Measurements from ENCODE around the gene TATDN3.
"Not testable (repeated sequence)": the region's sequence is repeated elsewhere in the genome, so short reads cannot be mapped to it uniquely, and the experiment has no call there.

The TATDN3 gene

DNA sequence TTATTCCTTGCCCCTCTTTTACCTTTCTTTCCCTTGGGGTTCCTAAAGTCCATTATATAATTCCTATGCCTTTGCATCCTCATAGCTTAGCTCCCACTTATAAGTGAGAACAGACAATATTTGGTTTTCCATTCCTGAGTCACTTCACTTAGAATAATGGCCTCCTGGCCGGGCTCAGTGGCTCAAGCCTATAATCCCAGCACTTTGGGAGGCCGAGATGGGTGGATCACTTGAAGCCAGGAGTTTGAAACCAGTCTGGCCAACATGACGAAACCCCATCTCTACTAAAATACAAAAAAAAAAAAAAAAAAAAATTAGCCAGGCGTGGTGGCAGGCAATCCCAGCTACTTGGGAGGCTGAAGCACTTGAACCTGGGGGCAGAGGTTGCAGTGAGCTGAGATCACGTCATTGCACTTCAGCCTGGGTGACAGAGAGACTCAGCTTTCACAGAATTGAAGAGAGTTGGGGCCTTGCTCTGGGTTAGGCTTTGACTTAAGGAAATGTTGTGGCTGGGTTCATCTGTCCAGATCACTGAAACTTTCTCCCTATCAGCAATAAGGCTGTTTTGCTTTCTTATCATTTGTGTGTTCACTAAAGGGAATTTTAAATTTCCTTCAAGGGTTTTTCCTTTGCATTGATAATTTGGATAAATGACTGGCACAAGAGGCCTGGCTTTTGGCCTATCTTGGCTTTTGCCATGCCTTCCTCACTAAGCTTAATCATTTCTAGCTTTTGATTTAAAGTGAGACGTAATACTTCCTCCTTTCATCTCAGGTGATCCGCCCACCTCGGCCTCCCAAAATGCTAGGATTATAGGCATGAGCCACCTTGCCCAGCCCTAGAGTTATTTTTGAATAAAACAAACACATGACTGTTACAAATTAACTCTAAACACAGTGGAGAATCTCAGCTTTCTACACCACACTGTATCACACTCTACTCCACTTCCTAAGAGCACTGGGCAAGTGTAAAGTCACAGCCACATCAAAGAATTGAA is 41.8 kb downstream of the TATDN3 start:
- DNase-seq: not testable (repeated sequence)

- DNase-seq: no peak
Observed at GRCh38 chr1:212838145-212838544, 46.5 kb downstream of the TATDN3 start.

DNA sequence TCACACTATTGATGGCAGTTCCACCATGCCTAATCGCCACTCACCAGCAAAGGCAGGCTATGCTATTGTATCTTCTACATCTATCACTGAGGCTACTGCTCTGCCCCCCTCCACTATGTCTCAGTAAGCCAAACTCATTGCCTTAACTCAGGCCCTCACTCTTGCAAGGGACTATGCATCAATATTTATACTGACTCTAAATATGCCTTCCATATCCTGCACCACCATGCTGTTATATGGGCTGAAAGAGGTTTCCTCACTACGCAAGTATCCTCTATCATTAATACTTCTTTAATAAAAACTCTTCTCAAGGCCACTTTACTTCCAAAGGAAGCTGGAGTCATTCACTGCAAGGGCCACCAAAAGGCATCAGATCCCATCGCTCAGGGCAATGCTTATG is 52.8 kb downstream of the TATDN3 start:
- not testable (repeated sequence) for DNase-seq

GRCh38 chr1:212847549-212847948 is 55.9 kb downstream of the TATDN3 start, which contains the start of gene SPATA45:
Gene SPATA45 (minus strand): TSS chr1:212847649. CDS start chr1:212836149, 11,500 bp downstream.
- DNase-seq: no peak

DNA sequence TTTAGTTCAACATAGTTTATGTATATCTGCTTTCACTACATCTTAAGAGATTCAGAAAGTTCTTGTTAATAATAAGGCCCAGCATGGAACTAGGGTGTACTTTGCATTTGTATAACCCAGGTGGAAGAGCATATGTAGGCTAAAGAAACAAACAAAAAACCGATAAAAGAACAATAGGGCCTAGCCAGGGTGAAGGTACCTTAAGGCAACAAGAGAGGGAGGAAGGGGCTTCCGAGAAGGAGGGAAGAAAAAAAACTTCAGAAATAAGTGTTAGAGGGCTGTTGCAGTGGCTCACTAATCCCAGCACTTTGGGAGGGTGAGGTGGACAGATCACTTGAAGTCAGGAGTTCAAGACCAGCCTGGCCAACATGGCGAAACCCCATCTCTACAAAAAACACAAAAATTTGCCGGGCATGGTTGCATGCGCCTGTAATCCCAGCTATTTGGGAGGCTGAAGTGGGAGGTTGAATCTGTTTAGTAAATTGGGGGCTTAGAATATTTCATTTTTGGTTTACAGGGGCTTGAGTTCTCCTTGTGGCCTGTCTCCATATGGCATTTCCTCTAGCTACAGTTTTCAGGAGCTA is 60.5 kb downstream of the TATDN3 start:
- DNase-seq: no peak

GRCh38 chr1:212853658-212854057 is 62.0 kb downstream of the TATDN3 start:
- no peak for DNase-seq

DNA sequence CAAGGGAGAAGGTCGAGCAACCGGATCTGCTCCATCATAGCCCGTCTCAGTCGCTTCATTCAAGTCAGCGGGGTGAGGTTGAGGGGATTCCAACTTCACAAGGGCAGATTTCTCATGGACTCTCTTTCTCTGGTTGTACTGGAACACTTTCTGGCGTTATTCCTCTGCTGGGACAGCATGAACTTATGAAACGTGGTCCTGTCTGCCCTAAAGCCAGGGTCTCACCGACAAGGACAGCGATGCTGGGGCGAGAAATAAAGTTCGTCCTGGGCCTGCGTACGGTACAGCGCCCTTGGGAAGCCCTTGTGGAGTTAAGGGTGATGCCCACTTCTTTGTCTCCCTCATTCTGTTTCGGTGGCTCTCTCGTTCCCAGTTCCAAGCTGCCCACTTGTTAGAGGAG is 65.1 kb downstream of the TATDN3 start:
- DNase-seq: no peak

- DNase-seq: peak; percentile 93
Observed at GRCh38 chr1:212857992-212858460, 66.3 kb downstream of the TATDN3 start, which contains the start of gene FLVCR1. Gene FLVCR1 (plus strand): TSS chr1:212858275. CDS start chr1:212858453, 178 bp downstream.

GRCh38 chr1:212858461-212859265 is 67.0 kb downstream of the TATDN3 start:
- DNase-seq: no peak

DNA sequence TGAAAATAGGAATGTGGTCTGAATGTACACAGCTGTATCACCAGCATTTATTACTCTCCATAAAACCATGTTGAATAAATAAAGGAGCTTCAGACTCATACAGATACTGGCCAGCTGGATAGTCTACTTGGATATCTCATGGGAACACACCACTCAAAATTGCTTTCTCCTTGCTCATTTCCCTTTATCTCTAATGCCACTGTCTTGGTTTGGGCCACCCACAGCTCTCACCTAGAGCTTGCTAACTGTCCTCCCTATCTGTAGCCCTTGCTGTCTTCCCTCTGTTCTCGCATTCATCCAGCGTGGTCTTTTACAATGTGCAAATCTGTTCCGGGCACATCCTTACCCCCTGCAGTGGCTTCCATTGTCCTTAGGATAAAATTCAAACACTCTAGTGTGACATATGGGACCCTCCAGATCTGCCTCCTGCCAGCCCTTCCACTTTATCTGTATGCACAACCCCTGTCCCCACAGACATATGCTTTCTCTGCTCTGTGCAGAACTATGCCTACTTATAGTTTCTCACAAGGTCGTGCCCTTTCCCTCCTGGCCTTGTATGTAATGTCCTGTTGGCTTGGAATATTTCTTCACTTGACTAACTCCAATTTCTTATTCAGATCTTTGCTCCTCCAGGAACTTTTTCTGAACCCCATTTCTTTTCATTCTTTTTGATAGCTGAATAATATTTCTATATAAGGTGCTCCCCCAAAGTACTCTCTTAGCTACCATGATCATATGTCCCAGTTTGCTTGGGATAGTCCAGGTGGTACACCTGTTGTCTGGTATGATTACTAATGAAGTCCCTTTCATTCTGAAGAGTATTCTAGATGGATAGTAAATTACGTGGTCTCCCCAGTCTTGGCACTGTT is 69.3 kb downstream of the TATDN3 start:
- DNase-seq: no peak

- DNase-seq: no peak
Observed at GRCh38 chr1:212862111-212862690, 70.5 kb downstream of the TATDN3 start.

DNA sequence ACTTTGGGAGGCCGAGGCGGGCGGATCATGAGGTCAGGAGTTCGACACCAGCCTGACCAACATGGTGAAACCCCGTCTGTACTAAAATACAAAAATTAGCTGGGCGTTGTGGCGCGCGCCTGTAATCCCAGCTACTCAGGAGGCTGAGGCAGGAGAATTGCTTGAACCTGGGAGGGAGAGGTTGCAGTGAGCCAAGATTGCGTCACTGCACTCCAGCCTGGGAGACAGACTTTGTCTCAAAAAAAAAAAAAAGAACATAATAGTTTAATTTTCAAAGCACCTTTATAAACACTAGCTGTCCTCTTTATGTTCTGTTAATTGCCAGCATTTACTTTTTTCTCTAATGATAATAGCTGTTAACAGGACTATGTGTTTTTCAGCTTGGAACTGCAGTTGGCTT is 71.7 kb downstream of the TATDN3 start:
- not testable (repeated sequence) for DNase-seq

DNA sequence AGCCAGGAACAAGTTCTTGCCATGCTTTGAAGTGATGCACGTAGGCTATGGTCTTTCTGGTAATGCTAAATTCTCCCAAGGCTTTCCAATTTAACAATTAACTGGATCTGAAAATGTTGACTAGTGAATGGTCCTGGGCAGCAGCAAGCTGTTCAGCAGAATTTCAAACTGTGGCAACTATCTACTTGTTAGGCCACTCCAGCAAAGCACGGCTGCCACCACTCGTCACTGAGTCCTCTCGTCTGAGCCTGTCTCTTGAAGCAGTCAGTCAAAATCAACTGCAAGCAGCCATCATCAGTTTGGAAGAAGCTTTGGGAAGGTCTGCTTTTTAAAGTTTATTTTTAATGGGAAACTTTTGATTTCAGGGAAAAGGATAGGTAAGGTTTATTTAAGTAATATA is 72.5 kb downstream of the TATDN3 start:
- no peak for DNase-seq
